HG03066 (cell line): ENCODE data around the gene FAM131B.

Source experiments
- ATAC-seq: cut with Tn5 transposase; IDR thresholded peaks from one replicate; pipeline ENCODE4 v1.9.1; 2021; ENCODE audit warnings: low read depth; ENCODE audit not compliant: unreplicated experiment

Gene FAM131B

GRCh38 chr7:143360788-143361551 lies 1.5 kb downstream of the FAM131B start:
- ATAC-seq, result no peak

- ATAC-seq, result no peak
These were observed 2.7 kb downstream of the FAM131B start for GRCh38 chr7:143359771-143360353.

- ATAC-seq, result no peak
These were observed 3.9 kb downstream of the FAM131B start for GRCh38 chr7:143358626-143359025.

GRCh38 chr7:143356414-143357050 lies 6.0 kb downstream of the FAM131B start:
- no peak for ATAC-seq

GRCh38 chr7:143355450-143356385 lies 6.8 kb downstream of the FAM131B start:
- no peak for ATAC-seq

- no peak for ATAC-seq
These were observed 7.5 kb downstream of the FAM131B start for GRCh38 chr7:143354965-143355364.

GRCh38 chr7:143354376-143354775 lies 8.1 kb downstream of the FAM131B start:
- no peak for ATAC-seq

- no peak for ATAC-seq
These were observed 9.9 kb downstream of the FAM131B start for GRCh38 chr7:143352531-143353002.

GRCh38 chr7:143351574-143351973 lies 10.9 kb downstream of the FAM131B start:
- ATAC-seq, result no peak

- ATAC-seq, result no peak
These were observed 11.5 kb downstream of the FAM131B start for GRCh38 chr7:143351060-143351459.

GRCh38 chr7:143347950-143348349 lies 14.6 kb downstream of the FAM131B start:
- ATAC-seq, result no peak

- no peak for ATAC-seq
These were observed 16.5 kb downstream of the FAM131B start for GRCh38 chr7:143346018-143346417.

- peak; percentile 77 for ATAC-seq
These were observed 17.0 kb downstream of the FAM131B start for GRCh38 chr7:143345428-143345900.

- ATAC-seq, result no peak
These were observed 18.9 kb downstream of the FAM131B start for GRCh38 chr7:143343596-143343995.

GRCh38 chr7:143341842-143342241 lies 20.7 kb downstream of the FAM131B start:
- ATAC-seq, result no peak

GRCh38 chr7:143337216-143337615 lies 25.3 kb downstream of the FAM131B start:
- no peak for ATAC-seq

- no peak for ATAC-seq
These were observed 28.3 kb downstream of the FAM131B start for GRCh38 chr7:143334244-143334643.

- ATAC-seq, result no peak
These were observed 31.2 kb downstream of the FAM131B start for GRCh38 chr7:143331179-143331801.

- no peak for ATAC-seq
These were observed 32.9 kb downstream of the FAM131B start for GRCh38 chr7:143329471-143330170.
